Hematopoietic multipotent progenitor cell (in vitro differentiated cells): ENCODE data around the gene SATB2. TPM values are rescaled to one million over a fixed set of nuclear protein-coding genes. Genes with fewer than 3 reads are reported as not detected.

Experiments used
- DNase-seq, 3 donors: peaks; one replicate each; pipeline ENCODE4 v3.0.0-alpha.2; 2011 to 2015; ENCODE audit warnings: low read depth in 2 of 3, low spot score in 2 of 3
- total RNA-seq: library from RNA; depleted of rRNA; stranded (reverse); fragments of >200 nt; gene quantifications from one replicate; pipeline ENCODE4 v1.2.3, GENCODE V29; 2012

Gene SATB2
- total RNA-seq, 1 donor = not detected

DNA sequence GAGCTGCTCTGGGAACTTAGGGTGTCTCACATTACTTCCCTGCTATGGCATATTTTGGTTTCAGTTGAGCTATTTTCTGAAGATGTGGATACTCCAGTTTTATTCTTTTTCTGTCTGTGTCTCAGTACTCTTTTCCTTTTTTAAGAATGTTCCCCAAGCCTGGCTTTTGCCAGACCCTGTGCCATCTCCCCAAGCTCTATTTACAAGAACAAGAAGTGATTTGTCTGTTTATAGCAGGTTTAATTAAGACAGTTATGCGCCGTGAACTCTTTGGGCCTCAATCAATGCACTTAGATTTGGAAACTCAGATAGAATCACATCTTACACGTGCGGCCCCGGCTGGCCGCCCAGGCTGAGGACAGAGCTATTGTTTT, 8.9 kb upstream of the SATB2 start:
- DNase-seq = peak in 1 of 3 donors; percentile 9

- DNase-seq = no peak
Observed at GRCh38 chr2:199465988-199466691, 8.4 kb upstream of the SATB2 start.

GRCh38 chr2:199465390-199465789, 7.7 kb upstream of the SATB2 start:
- no peak for DNase-seq

DNA sequence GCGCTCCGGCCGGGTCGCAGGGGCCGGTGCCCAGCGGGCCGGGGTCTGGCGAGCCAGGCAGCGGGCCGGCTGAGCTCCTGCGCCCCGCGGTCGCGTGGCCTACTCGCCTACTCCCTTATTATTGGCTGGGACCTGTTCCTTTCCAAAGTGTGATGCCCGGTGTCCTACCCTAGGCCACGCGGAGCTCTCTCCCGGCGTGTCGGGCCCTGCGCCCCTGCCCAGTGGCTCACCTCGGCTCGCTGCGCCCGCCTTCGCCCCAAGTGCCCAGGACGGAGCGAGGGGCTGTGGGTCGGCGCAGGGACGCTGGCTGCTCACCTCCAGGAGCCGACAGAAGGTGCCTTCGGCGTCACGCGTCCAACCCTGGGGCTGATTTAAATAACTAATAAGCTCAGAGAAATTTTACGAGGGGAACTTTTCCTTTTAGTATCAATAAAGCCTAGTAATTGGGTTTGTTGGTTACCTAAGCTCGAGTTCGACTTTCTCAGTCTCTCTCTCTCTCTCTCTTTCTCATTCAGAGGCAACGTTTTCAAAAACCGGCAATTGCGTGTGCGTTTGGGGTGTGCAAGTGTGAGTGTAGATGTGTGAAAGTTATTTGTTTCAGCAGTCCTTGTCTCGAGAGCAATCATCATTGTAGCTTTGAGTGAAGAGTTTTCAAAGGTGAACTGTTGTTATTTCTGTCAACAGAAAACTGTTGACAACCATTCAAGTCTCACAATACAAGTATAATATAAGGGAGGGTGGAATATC, 7.0 kb upstream of the SATB2 start:
- DNase-seq = peak in 1 of 3 donors; percentile 37

GRCh38 chr2:199463708-199464605, 6.2 kb upstream of the SATB2 start:
- DNase-seq = peak in 1 of 3 donors; percentile 13

DNA sequence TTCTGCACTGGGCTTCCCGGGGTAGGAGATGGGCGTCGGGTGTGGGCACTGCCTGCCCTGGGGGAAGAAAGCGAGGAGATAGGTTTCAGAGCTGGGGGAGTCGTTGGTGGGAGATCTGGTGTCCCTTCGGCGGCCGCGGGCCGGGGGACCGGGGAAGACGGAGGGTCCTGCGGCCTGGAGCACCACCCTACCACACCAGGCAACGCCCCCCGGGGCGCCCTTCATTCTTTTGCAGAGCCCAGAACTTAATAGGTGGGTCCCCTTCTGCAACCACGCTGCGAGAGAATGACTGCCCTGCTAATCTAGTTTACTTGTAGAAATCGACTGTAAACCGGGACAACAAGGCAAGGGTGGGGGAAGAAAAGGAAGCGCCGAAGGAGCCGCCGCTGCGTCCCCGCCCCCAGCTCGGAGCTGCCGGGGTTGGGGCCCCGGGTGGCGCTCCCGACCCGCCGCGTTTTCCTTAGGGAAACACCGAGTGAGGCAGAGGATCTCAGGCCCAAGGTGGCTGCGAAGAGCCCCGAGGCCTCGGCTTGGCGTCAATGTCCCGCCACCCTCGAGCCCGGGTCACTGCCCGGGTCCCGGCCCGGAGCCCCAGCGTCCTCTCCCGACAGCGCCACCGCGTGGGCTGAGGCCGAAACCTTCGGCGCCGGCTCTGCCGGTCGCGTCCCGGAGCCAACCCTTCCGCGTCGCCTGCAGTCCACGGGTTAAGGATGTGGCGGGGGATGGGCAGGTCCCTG, 5.4 kb upstream of the SATB2 start:
- DNase-seq = peak in 2 of 3 donors; percentile 71 to 73

DNA sequence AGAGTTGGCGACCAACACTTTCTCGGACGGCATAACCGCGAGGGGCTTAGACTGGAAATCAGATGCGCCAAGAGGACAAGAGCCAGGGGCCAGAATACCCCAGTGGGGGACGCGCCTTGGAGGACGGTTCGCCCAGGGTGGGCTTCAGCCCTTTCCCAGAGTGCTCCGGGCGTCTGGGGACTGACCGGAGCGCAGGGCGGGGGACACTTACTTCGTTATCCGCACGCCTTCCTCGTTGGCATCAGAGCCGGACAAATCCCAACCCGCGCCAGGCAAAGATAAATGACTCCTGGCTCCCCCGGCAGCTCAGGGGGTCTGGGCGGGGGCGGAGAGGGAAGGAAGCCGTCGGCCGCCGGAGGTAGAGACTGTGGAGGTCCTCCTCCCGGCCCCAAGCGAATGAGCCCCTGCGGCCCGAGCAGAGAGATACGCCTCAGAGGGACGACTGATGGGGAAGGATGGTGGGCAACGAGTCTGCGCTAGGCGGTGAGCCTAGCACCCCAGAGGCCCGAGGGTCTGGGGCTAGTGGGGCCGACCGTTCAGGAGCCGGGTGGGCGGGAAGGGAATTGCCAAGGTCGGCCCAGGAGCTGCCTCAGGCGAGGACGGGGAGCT, 4.7 kb upstream of the SATB2 start:
- DNase-seq = peak in 1 of 3 donors; percentile 17

DNA sequence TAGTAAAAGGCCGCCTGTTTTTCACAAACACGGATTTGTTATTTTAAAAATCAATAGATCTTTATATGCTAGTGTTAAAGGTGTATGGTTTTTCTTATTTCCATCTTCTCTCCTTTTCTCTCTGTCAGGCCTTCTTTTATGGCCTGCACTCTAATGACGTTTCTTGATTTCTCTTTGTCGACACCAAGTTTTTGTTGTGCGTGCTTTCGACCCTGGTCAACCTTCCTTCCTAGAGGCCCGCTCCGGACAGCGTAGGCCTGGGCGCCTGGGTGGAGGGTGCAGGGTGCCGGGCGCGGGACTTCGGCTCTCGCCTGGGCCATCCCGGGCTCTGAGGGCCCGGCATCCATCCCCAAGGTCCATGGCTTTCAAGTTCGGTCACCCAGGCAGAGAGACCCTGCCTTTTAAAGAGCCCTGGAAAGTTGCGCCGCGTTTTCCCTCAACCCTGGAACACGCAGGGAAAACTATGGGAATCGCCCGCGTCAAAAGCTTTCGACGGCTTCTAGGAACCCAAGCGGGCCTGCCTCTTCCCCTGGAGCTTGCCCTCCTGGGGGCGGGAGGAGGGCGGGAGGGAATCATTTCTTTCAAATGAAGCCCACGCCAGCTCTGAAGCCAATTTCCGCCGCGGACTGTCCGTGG, 4.1 kb upstream of the SATB2 start:
- DNase-seq = peak in 1 of 3 donors; percentile 5

- peak in 1 of 3 donors; percentile 24 for DNase-seq
Observed at GRCh38 chr2:199460846-199461710, 3.3 kb upstream of the SATB2 start.

DNA sequence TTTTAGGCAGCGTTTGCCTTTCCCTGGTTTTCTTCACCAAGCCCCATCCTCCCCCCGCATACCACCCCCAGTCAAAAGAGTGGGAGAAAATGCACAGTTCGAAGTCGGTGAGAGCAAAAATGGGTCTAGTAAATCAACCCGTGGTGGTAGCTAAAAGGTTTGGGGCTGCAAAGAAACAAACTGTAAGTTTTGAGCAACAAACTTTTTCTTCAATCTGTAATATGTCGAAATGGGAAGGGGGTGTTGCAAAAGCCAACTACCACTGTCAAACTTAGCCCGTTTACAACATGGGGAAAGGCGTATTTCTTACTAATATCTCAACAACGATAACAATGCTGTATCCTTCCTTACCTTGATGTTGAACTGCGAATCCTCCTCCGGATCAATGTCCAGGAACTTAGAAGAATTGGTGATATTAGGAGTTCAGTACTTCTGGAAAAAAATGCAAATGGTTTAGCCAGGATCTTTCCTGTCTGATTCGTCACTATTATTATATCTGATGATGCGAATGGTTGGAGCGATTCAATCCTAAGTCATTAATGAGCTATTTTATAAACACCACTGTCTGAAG, 2.4 kb upstream of the SATB2 start:
- peak in 1 of 3 donors; percentile 40 for DNase-seq

DNA sequence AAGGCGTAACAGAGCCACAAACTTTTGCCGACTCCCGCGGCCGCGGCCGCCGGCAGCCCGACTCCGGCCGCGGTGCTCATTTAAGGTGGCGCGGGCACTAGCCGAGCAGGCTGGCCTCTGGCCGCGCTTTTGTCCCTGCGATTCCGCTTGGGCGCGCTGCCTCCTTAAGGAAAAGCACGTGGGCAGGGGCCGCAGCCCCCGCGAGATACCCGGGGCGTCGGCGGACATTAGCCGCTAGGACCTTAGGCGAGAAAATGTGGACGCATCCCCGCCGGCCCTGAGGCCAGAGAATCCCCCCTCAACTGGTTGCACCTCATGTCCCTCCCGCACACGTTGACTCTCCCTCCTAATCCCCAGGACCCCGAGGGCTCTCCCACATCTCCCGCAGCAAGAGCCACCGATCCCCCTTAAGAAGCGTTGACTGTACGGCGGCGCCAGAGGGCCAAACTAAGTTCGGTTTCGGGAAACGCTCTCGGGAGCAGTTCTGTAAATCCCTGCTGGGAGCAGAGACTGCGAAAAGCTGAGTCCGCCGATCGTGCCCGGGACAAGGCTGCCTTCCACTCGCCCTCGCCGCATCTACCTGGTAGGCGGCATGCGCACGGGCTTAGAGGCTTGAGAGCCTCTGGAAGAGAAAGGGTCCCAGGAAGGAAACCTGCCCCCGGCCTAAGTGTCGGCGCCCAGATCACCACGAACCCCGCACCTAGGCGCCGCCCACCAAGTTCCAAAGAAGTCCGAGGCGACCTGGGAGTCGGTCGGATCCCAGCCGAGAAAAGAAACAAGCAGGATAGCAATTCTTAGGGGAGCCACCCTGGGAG, 1.8 kb upstream of the SATB2 start:
- DNase-seq = peak in 2 of 3 donors; percentile 71 to 80

GRCh38 chr2:199458806-199459285, 1.1 kb upstream of the SATB2 start:
- peak in 1 of 3 donors; percentile 37 for DNase-seq

- DNase-seq = peak in 1 of 3 donors; percentile 38
Observed at GRCh38 chr2:199458009-199458805, 468 bp upstream of the SATB2 start.

DNA sequence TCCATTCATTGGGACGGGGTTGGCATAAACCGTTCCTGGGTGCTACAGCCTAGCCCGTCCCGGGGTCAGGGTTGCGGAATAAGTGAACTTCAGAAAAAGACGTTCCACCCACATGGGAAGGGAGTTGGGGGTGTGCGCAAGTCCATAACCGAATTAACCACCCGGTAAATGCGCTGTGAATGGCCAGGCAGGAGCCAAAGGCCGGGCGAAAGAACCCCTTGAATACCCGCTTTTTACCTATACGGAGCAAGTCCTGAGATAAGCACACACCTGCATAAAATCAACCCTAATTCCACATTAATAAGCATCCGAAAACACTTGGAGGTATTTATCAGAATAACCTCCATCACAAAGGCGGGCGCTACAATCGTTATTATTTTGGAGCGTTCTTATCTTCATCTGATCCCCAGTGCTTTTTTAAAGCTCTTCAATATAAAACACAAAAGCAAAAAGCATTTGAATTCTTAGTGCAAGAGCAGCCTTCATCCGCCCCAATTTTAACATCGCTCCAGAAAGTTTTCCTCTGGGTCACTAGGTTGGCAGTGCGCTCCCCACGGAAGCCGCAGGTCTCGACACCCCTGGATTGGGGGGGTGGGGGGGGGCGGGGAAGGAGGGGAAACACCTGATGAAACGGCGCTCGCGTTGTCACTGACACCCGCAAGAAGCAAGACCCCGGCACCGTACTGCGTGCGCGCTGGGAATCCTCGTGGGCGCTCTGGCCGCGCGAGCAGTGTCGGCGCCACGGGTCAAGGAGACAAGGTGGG, 1.2 kb downstream of the SATB2 start:
- DNase-seq = peak in 1 of 3 donors; percentile 6

- DNase-seq = peak in 1 of 3 donors; percentile 23
Observed at GRCh38 chr2:199455545-199456382, 2.0 kb downstream of the SATB2 start.
